Endodermal cell (in vitro differentiated cells): Measurements from ENCODE around the gene NEK8. TPM values are rescaled to one million over a fixed set of nuclear protein-coding genes. Genes with fewer than 3 reads are reported as not detected.

Experiments
- DNase-seq: peaks from one replicate; pipeline ENCODE4 v3.0.0-alpha.2; 2017
- H3K27ac ChIP-seq: 2 replicates; pipeline ENCODE4 v1.5.1; 2013; ENCODE audit warnings: mild to moderate bottlenecking, low read depth, low read length, moderate library complexity
- H3K27me3 ChIP-seq: 2 replicates; pipeline ENCODE4 v1.6.1; 2013; ENCODE audit warnings: mild to moderate bottlenecking, low read length, moderate library complexity; ENCODE audit not compliant: insufficient read depth, control insufficient read depth, poor library complexity, severe bottlenecking
- H3K36me3 ChIP-seq: 2 replicates; pipeline ENCODE4 v1.7.0; 2013; ENCODE audit warnings: mild to moderate bottlenecking, low read length, moderate library complexity; ENCODE audit not compliant: control insufficient read depth, insufficient read depth
- H3K4me1 ChIP-seq: one replicate; pipeline ENCODE4 v1.7.0; 2013; ENCODE audit warnings: low read length; ENCODE audit not compliant: control insufficient read depth, insufficient read depth
- H3K4me3 ChIP-seq: 2 replicates; pipeline ENCODE4 v1.5.1; 2013; ENCODE audit warnings: mild to moderate bottlenecking, low read length, moderate library complexity
- H3K9ac ChIP-seq: 2 replicates; pipeline ENCODE4 v1.6.1; 2013; ENCODE audit warnings: mild to moderate bottlenecking, low read length, moderate library complexity; ENCODE audit not compliant: poor library complexity, severe bottlenecking; ENCODE audit errors: extremely low read depth
- H3K9me3 ChIP-seq: 2 replicates; pipeline ENCODE4 v1.6.1; 2013; ENCODE audit warnings: mild to moderate bottlenecking, low read length, moderate library complexity; ENCODE audit not compliant: control insufficient read depth
- H3K27ac Mint-ChIP-seq: 2 replicates; pipeline ENCODE4 v1.8.0; 2020; ENCODE audit warnings: mixed read lengths
- H3K27me3 Mint-ChIP-seq: 2 replicates; pipeline ENCODE4 v1.8.0; 2021; ENCODE audit warnings: mild to moderate bottlenecking, mixed read lengths; ENCODE audit not compliant: insufficient read depth
- H3K36me3 Mint-ChIP-seq: 2 replicates; pipeline ENCODE4 v1.8.0; 2020; ENCODE audit warnings: low read depth, mixed read lengths
- H3K4me1 Mint-ChIP-seq: 2 replicates; pipeline ENCODE4 v1.8.0; 2020; ENCODE audit warnings: mixed read lengths
- H3K4me3 Mint-ChIP-seq: 2 replicates; pipeline ENCODE4 v1.8.0; 2020; ENCODE audit warnings: mild to moderate bottlenecking, moderate library complexity, mixed read lengths
- H3K9me3 Mint-ChIP-seq: 2 replicates; pipeline ENCODE4 v1.8.0; 2020; ENCODE audit warnings: mild to moderate bottlenecking, mixed read lengths
- WGBS, 2 experiments: methylation state at CpG; one replicate each; pipeline versions ENCODE4 v1.1.5 to v1.1.7; 2013; ENCODE audit warnings: missing lambda C conversion rate in 2 of 2, mixed read lengths in 1 of 2; ENCODE audit not compliant: insufficient coverage in 1 of 2, insufficient read length in 1 of 2; 5-methylcytosine and 5-hydroxymethylcytosine counted together
- total RNA-seq, 2 donors: library from RNA; stranded (reverse); fragmentation: NEBNext Ultra II Directional in 1 of 2; extraction: Animal tissue kit (Norgen Biotek cat#: 25700) in 1 of 2; gene quantifications; 2 replicates in 1 of 2; 3 replicates in 1 of 2; pipeline ENCODE4 v1.2.1, GENCODE V29; 2021
- TF ChIP-seq, protein P1 (sequence below): fragments of 200-600 bp; sonication (generic); conservative IDR thresholded peaks from 2 replicates; pipeline ENCODE4 v1.5.0; 2021; ENCODE audit warnings: antibody characterized with exemption, mild to moderate bottlenecking

NEK8 gene
- total RNA-seq, 2 donors from 2014 or later = 11.2 to 15.7 TPM

DNA sequence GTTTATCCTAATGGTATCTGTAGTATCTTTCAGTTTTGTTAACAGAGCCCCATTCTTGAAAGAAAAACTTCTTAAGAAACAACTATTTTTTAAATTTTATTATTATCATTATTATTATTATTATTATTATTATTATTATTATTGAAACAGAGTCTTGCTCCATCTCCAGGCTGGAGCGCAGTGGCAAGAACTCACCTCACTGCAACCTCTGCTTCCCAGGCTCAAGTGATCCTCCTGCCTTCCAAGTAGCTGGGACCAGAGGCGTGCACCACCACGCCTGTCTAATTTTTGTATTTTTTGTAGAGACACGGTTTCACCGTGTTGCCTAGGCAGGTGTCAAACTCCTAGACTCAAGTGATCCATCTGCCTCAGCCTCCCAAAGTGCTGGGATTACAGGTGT is 43.2 kb upstream of the NEK8 start:
- Mint-ChIP-seq H3K9me3 (no peaks in the 10 kb centered on the region), H3K4me1 (no peaks in the 10 kb centered on the region), H3K4me3 (no peak overlapping the region), H3K27ac (no peak overlapping the region), H3K36me3 (peaks cover 92% of the 10 kb centered on the region), H3K27me3 (no peaks in the 10 kb centered on the region)
- no peaks in the 10 kb centered on the region for H3K9me3 ChIP-seq
- TF ChIP-seq, protein P1, sequence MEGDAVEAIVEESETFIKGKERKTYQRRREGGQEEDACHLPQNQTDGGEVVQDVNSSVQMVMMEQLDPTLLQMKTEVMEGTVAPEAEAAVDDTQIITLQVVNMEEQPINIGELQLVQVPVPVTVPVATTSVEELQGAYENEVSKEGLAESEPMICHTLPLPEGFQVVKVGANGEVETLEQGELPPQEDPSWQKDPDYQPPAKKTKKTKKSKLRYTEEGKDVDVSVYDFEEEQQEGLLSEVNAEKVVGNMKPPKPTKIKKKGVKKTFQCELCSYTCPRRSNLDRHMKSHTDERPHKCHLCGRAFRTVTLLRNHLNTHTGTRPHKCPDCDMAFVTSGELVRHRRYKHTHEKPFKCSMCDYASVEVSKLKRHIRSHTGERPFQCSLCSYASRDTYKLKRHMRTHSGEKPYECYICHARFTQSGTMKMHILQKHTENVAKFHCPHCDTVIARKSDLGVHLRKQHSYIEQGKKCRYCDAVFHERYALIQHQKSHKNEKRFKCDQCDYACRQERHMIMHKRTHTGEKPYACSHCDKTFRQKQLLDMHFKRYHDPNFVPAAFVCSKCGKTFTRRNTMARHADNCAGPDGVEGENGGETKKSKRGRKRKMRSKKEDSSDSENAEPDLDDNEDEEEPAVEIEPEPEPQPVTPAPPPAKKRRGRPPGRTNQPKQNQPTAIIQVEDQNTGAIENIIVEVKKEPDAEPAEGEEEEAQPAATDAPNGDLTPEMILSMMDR = no peak
- no peak overlapping the region for H3K4me3 ChIP-seq
- no peak for DNase-seq
- H3K27ac ChIP-seq = no peak overlapping the region
- no peaks in the 10 kb centered on the region for H3K27me3 ChIP-seq
- H3K36me3 ChIP-seq = peaks cover 95% of the 10 kb centered on the region
- 91 to 95% methylated on average over 4 to 5 of the region's 5 CpGs for WGBS, 2 experiments
- H3K4me1 ChIP-seq = no peaks in the 10 kb centered on the region
- H3K9ac ChIP-seq = no peak overlapping the region

DNA sequence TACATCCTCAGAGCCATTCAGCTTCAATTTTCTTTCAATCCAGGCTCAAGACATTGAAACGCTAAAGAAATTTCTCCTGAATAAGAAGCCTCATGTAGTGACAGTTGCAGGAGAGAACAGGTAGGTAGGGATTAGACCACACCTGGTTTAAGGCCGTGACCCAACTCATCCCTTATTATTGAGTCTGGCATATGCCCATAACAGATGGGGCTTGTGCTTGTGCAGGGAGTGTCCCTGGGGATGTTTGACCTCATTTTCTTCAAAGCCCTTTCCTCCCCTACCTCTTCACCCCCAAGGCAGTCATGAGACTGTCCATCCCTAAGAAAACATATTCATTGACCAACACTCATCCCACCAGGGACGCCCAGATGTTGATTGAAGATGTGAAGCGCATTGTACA is 42.3 kb upstream of the NEK8 start:
- no peak overlapping the region for H3K9ac ChIP-seq
- no peak overlapping the region for H3K27ac Mint-ChIP-seq
- WGBS, 2 experiments = 93 to 95% methylated on average over 3 to 4 of the region's 4 CpGs
- H3K27me3 Mint-ChIP-seq = no peaks in the 10 kb centered on the region
- peaks cover 95% of the 10 kb centered on the region for H3K36me3 ChIP-seq
- no peak for DNase-seq
- H3K4me1 Mint-ChIP-seq = no peaks in the 10 kb centered on the region
- H3K27me3 ChIP-seq = no peaks in the 10 kb centered on the region
- no peak overlapping the region for H3K4me3 ChIP-seq
- H3K9me3 ChIP-seq = no peaks in the 10 kb centered on the region
- no peak overlapping the region for H3K27ac ChIP-seq
- peaks cover 91% of the 10 kb centered on the region for H3K36me3 Mint-ChIP-seq
- H3K9me3 Mint-ChIP-seq = no peaks in the 10 kb centered on the region
- H3K4me1 ChIP-seq = no peaks in the 10 kb centered on the region
- no peak overlapping the region for H3K4me3 Mint-ChIP-seq
- TF ChIP-seq, protein P1 = no peak

DNA sequence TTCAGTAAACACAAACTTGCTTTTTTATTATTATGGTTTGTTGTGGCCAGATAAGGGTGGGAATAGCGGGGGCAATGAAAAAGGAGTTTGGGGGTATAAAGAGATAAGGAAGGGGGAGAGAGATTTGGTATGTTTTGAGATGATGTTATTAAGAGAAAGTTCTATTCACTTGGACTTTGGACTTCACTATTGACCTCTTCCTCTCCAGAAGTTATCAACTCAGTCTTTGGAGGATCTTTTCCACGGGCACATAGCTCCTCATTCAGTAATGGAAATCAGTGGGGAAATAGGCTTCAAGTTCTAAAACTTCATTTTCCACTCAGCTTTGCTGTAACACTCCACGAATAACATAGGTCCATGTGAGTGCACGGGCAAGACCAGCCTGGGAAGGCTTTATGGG is 40.1 kb upstream of the NEK8 start:
- no peak overlapping the region for H3K4me3 Mint-ChIP-seq
- Histone ChIP-seq H3K36me3 (peaks cover 85% of the 10 kb centered on the region), H3K9me3 (no peaks in the 10 kb centered on the region), H3K4me3 (no peak overlapping the region), H3K27me3 (no peaks in the 10 kb centered on the region), H3K27ac (no peak overlapping the region), H3K4me1 (no peaks in the 10 kb centered on the region), H3K9ac (no peak overlapping the region)
- no peaks in the 10 kb centered on the region for H3K27me3 Mint-ChIP-seq
- no peaks in the 10 kb centered on the region for H3K9me3 Mint-ChIP-seq
- no peak for DNase-seq
- peaks cover 86% of the 10 kb centered on the region for H3K36me3 Mint-ChIP-seq
- no peak overlapping the region for H3K27ac Mint-ChIP-seq
- WGBS, 2 experiments = 98 to 100% methylated on average over 2 to 4 of the region's 4 CpGs
- no peaks in the 10 kb centered on the region for H3K4me1 Mint-ChIP-seq
- TF ChIP-seq, protein P1 = no peak
